ENCODE measurements around the gene ZC3H6. TPM values are rescaled to one million over a fixed set of nuclear protein-coding genes. Genes with fewer than 3 reads are reported as not detected.

The ZC3H6 gene
- total RNA-seq, 4 donors from 2014 or later, result 2.8 to 13.0 (median 8.5) TPM

- H3K4me1 ChIP-seq, result no peaks in the 10 kb centered on the region
- no peak overlapping the region for H3K27ac ChIP-seq
- H3K27me3 ChIP-seq, result no peaks in the 10 kb centered on the region
- H3K36me3 ChIP-seq, result peaks cover 0 to 10% (median 4%) of the 10 kb centered on the region in 4 donors
- TF ChIP-seq EP300 (IDR thresholded peaks at IDR 0.05; ENCODE audit: low read depth) (no peak), CTCF (IDR thresholded peaks at IDR 0.05) (no peak), POLR2AphosphoS5 (IDR thresholded peaks at IDR 0.05) (no peak), POLR2A (IDR thresholded peaks at IDR 0.05) (no peak)
- in situ Hi-C loops (cut with MboI; ENCODE audit: low pct_ligation_motif_present in 1 of 4, low pct_unique_long_range_greater_than_20kb in 1 of 4, low sequenced_read_pairs in 3 of 4), result no loop called here
- intact Hi-C loops (cut with DNase I; ENCODE audit: low total_unique reads), result no loop called here
- no peak overlapping the region for H3K4me3 ChIP-seq
- H3K9me3 ChIP-seq, result no peaks in the 10 kb centered on the region
- WGBS, 2 donors (ENCODE audit: low coverage in 1 of 2), result 81 to 86% methylated on average over 3 of the region's 3 CpGs
- no peak for DNase-seq
Observed at GRCh38 chr2:112242384-112242783, 33.0 kb upstream of the ZC3H6 start.

GRCh38 chr2:112243233-112243632 is 32.2 kb upstream of the ZC3H6 start:
- in situ Hi-C loops (cut with MboI; ENCODE audit: low pct_ligation_motif_present in 1 of 4, low pct_unique_long_range_greater_than_20kb in 1 of 4, low sequenced_read_pairs in 3 of 4) (no loop called here), intact Hi-C loops (cut with DNase I; ENCODE audit: low total_unique reads) (no loop called here)
- TF ChIP-seq POLR2A (IDR thresholded peaks at IDR 0.05) (no peak), EP300 (IDR thresholded peaks at IDR 0.05; ENCODE audit: low read depth) (no peak), CTCF (IDR thresholded peaks at IDR 0.05) (no peak), POLR2AphosphoS5 (IDR thresholded peaks at IDR 0.05) (no peak)
- DNase-seq, result no peak
- Histone ChIP-seq H3K4me1 (no peaks in the 10 kb centered on the region), H3K9me3 (no peaks in the 10 kb centered on the region), H3K36me3 (peaks cover 0 to 16% (median 5%) of the 10 kb centered on the region in 4 donors), H3K27ac (no peak overlapping the region), H3K4me3 (no peak overlapping the region), H3K27me3 (no peaks in the 10 kb centered on the region)
- 87 to 94% methylated on average over 2 to 4 of the region's 4 CpGs for WGBS, 2 donors (ENCODE audit: low coverage in 1 of 2)

- TF ChIP-seq POLR2A (IDR thresholded peaks at IDR 0.05) (no peak), CTCF (IDR thresholded peaks at IDR 0.05) (no peak), POLR2AphosphoS5 (IDR thresholded peaks at IDR 0.05) (no peak), EP300 (IDR thresholded peaks at IDR 0.05; ENCODE audit: low read depth) (no peak)
- no peaks in the 10 kb centered on the region for H3K9me3 ChIP-seq
- no peaks in the 10 kb centered on the region for H3K4me1 ChIP-seq
- H3K27ac ChIP-seq, result no peak overlapping the region
- no peaks in the 10 kb centered on the region for H3K27me3 ChIP-seq
- DNase-seq, result no peak
- intact Hi-C loops (cut with DNase I; ENCODE audit: low total_unique reads), result no loop called here
- WGBS, 2 donors (ENCODE audit: low coverage in 1 of 2), result 80 to 100% methylated on average over 1 of the region's 1 CpG
- peaks cover 0 to 21% (median 5%) of the 10 kb centered on the region in 4 donors for H3K36me3 ChIP-seq
- no peak overlapping the region for H3K4me3 ChIP-seq
- in situ Hi-C loops (cut with MboI; ENCODE audit: low pct_ligation_motif_present in 1 of 4, low pct_unique_long_range_greater_than_20kb in 1 of 4, low sequenced_read_pairs in 3 of 4), result no loop called here
Observed at GRCh38 chr2:112244854-112245253, 30.5 kb upstream of the ZC3H6 start.

- 79 to 85% methylated on average over 3 of the region's 3 CpGs for WGBS, 2 donors (ENCODE audit: low coverage in 1 of 2)
Observed at GRCh38 chr2:112251271-112251670, 24.1 kb upstream of the ZC3H6 start.

More at GRCh38 chr2:112251271-112251670, 24.1 kb upstream of the ZC3H6 start:
- no peak overlapping the region for H3K4me3 ChIP-seq
- peaks cover 7 to 17% (median 8%) of the 10 kb centered on the region in 4 donors for H3K4me1 ChIP-seq
- no peaks in the 10 kb centered on the region for H3K27me3 ChIP-seq
- in situ Hi-C loops (cut with MboI; ENCODE audit: low pct_ligation_motif_present in 1 of 4, low pct_unique_long_range_greater_than_20kb in 1 of 4, low sequenced_read_pairs in 3 of 4), result loop anchor here in 2 of 4 donors (25.0 kb wide), 2 partner anchors 186 to 336 kb away; partner anchors contain the start of genes CHCHD5 (in 1 of the 2) and RGPD8 (in 1 of the 2)
- no peaks in the 10 kb centered on the region for H3K9me3 ChIP-seq
- no peak for DNase-seq
- TF ChIP-seq POLR2AphosphoS5 (IDR thresholded peaks at IDR 0.05) (no peak), POLR2A (IDR thresholded peaks at IDR 0.05) (no peak), EP300 (IDR thresholded peaks at IDR 0.05; ENCODE audit: low read depth) (no peak), CTCF (IDR thresholded peaks at IDR 0.05) (no peak)
- intact Hi-C loops (cut with DNase I; ENCODE audit: low total_unique reads), result no loop called here
- H3K36me3 ChIP-seq, result peaks cover 0 to 15% (median 2%) of the 10 kb centered on the region in 4 donors
- H3K27ac ChIP-seq, result no peak overlapping the region
